Peyer's patch (tissue), 4 donors: Measurements from ENCODE around the gene CDC42BPG.

Source experiments
- POLR2A ChIP-seq, 2 donors: fragments of 450-650 bp; IDR thresholded peaks; one replicate each; pipeline ENCODE4 v1.5.1; 2017; ENCODE audit warnings: antibody characterized with exemption in 2 of 2, mild to moderate bottlenecking in 2 of 2, moderate library complexity in 2 of 2
- TF ChIP-seq, protein P1 (sequence below), 6 experiments: fragments of 450-650 bp in 4 of 6; fragments of 200-600 bp in 2 of 6; sonication (generic) in 1 of 6; IDR thresholded peaks; one replicate each; pipeline ENCODE4 v1.5.1; 2017 to 2019; ENCODE audit warnings: antibody characterized with exemption in 6 of 6, mild to moderate bottlenecking in 3 of 6, moderate library complexity in 1 of 6

DNA sequence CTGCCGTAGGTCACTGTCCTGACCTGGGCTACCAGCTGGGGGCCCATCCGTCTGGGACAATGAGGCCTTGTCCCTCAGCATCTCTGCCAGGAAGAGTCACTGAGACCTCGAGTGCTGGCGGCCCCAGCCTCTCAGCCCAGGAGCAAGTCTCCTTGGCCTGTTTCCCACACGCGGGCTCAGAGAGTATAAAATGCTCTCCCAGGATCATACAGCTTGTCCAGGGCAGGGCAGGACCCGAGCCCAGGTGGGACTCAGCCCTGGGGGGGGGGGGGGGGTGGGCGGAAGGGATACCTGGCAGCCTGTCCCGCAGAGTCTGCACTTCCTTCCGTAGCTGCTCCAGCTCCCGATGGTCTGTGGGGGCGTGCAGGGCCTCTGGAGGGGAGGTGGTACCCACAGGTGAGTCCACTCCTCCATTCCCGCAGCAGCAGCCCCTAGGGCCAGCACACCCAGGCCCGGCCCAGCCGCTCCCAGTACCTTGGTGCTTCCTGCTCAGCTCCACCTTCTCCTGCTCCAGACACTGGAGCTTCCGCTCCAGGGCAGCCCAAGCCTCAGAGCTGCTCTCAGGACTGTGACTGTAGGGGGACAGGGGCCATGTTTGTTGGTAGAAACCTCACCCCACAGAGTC is 7.9 kb downstream of the CDC42BPG start:
- no peak for TF ChIP-seq POLR2A (IDR thresholded peaks at IDR 0.05)
- TF ChIP-seq, protein P1, sequence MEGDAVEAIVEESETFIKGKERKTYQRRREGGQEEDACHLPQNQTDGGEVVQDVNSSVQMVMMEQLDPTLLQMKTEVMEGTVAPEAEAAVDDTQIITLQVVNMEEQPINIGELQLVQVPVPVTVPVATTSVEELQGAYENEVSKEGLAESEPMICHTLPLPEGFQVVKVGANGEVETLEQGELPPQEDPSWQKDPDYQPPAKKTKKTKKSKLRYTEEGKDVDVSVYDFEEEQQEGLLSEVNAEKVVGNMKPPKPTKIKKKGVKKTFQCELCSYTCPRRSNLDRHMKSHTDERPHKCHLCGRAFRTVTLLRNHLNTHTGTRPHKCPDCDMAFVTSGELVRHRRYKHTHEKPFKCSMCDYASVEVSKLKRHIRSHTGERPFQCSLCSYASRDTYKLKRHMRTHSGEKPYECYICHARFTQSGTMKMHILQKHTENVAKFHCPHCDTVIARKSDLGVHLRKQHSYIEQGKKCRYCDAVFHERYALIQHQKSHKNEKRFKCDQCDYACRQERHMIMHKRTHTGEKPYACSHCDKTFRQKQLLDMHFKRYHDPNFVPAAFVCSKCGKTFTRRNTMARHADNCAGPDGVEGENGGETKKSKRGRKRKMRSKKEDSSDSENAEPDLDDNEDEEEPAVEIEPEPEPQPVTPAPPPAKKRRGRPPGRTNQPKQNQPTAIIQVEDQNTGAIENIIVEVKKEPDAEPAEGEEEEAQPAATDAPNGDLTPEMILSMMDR (IDR thresholded peaks at IDR 0.05) = no peak
